ENCODE data around the gene ACSM2B.

- no peak for TF ChIP-seq CTCF (IDR thresholded peaks at IDR 0.05; ENCODE audit: low read depth, low read length)
- TF ChIP-seq EZH2phosphoT487 (IDR thresholded peaks at IDR 0.05; ENCODE audit: low read depth) = no peak
Measured at GRCh38 chr16:20612551-20613480, 36.6 kb upstream of the ACSM2B start.
